Glutamatergic neuron (in vitro differentiated cells): ENCODE data around the gene LZIC. TPM values are rescaled to one million over a fixed set of nuclear protein-coding genes. Genes with fewer than 3 reads are reported as not detected.
A peak's percentile ranks its signal among the peaks of the same experiment; 100 is the strongest.

ENCODE experiments used
- DNase-seq: peaks from one replicate; pipeline ENCODE4 v3.0.0; 2022
- H3K27ac Mint-ChIP-seq: one replicate; pipeline ENCODE4 v1.8.0; 2020; ENCODE audit warnings: mild to moderate bottlenecking, mixed read lengths, inconsistent platforms; ENCODE audit not compliant: unreplicated experiment
- H3K27me3 Mint-ChIP-seq: one replicate; pipeline ENCODE4 v1.8.0; 2020; ENCODE audit warnings: mild to moderate bottlenecking, moderate library complexity, mixed read lengths, inconsistent platforms; ENCODE audit not compliant: unreplicated experiment
- H3K36me3 Mint-ChIP-seq: one replicate; pipeline ENCODE4 v1.8.0; 2020; ENCODE audit warnings: mild to moderate bottlenecking, mixed read lengths, inconsistent platforms; ENCODE audit not compliant: unreplicated experiment
- H3K4me1 Mint-ChIP-seq: one replicate; pipeline ENCODE4 v1.8.0; 2020; ENCODE audit warnings: mild to moderate bottlenecking, low read depth, mixed read lengths, inconsistent platforms; ENCODE audit not compliant: unreplicated experiment
- H3K4me3 Mint-ChIP-seq: one replicate; pipeline ENCODE4 v1.8.0; 2020; ENCODE audit warnings: mild to moderate bottlenecking, mixed read lengths, inconsistent platforms; ENCODE audit not compliant: unreplicated experiment
- H3K9me3 Mint-ChIP-seq: one replicate; pipeline ENCODE4 v1.8.0; 2020; ENCODE audit warnings: mild to moderate bottlenecking, moderate library complexity, mixed read lengths, inconsistent platforms; ENCODE audit not compliant: unreplicated experiment
- CTCF ChIP-seq: fragments of 200-600 bp; sonication (generic); IDR thresholded peaks from one replicate; pipeline ENCODE4 v1.5.0; 2021; ENCODE audit not compliant: partially characterized antibody, unreplicated experiment
- total RNA-seq: library from RNA; stranded (reverse); fragmentation: NEBNext Ultra II Directional; extraction: Animal tissue kit (Norgen Biotek cat#: 25700); gene quantifications from one replicate; pipeline ENCODE4 v1.2.1, GENCODE V29; 2021; ENCODE audit not compliant: unreplicated experiment

Gene LZIC
- total RNA-seq, 1 donor from 2014 or later = 34.3 TPM

- Mint-ChIP-seq H3K4me1 (peaks cover 3% of the 10 kb centered on the region), H3K9me3 (peaks cover 2% of the 10 kb centered on the region), H3K36me3 (no peaks in the 10 kb centered on the region), H3K27me3 (no peaks in the 10 kb centered on the region), H3K27ac (peak overlapping the region; percentile 24), H3K4me3 (peak overlapping the region; percentile 91)
- TF ChIP-seq CTCF = peak; percentile 57
- no peak for DNase-seq
Measured at GRCh38 chr1:9942399-9942938, 722 bp downstream of the LZIC start.

DNA sequence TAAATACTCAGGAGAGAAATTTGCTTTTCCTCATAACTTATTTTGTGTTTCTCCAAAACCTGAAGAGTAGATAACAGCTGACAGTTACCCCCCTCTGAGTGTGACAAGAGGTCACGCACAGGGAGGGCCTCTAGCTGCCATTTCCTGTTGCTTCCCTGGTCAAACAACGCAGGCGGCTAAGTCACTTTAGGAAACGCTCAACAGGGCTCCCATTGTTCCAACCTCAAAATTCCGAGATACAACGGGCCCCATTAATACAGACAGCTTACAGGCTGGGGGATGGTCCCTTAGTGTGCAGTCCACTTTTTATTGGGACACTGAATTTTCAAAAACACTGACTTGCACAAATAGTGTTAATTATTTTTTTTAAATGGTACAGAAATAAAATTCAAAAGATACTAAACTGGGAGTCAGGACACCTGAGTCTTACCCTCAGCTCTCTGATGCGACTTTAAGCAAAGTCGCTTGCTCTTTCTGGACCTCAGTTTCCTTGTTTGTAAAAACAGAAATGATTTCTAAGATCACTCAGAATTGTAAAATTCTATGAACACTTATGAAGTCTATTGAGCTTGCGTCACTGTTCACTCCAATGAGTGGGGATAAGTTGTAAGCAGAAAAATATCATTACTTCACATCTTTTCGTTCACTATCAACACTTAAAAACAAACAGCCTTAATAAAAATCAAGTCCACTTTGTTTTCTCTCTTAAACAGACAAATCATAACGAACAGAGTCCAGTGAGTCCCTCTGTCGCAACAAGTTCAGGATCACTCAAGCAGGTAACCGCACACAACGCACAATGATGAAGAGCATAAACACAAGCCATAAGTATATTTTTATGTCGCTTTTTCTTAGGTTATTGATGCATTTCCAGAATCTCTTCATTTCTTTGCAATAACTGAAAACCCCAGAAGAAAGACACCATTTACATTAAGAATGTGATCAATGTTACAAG, 13.5 kb downstream of the LZIC start:
- H3K36me3 Mint-ChIP-seq = no peaks in the 10 kb centered on the region
- no peaks in the 10 kb centered on the region for H3K4me1 Mint-ChIP-seq
- H3K4me3 Mint-ChIP-seq = no peak overlapping the region
- TF ChIP-seq CTCF = no peak
- no peaks in the 10 kb centered on the region for H3K9me3 Mint-ChIP-seq
- no peak for DNase-seq
- no peak overlapping the region for H3K27ac Mint-ChIP-seq
- peaks cover under 1% of the 10 kb centered on the region for H3K27me3 Mint-ChIP-seq

DNA sequence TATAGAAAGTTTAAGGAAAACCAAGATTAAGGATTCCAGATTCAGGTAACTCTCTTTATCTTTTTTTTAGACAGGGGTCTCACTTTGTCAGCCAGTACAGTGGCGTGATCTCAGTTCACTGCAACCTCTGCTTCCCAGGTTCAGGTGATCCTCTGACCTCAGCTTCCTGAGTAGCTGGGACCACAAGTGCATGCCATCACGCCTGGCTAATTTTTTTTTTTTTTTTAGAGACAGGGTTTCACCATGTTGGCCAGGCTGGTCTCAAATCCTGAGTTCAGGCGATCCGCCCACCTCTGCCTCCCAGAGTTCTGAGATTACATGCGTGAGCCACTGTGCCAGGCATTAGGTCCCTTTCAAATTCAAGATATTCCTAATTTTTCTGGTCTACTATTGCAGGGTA, 15.9 kb downstream of the LZIC start:
- Mint-ChIP-seq H3K4me1 (peaks cover 2% of the 10 kb centered on the region), H3K4me3 (no peak overlapping the region), H3K27me3 (peaks cover 2% of the 10 kb centered on the region), H3K36me3 (no peaks in the 10 kb centered on the region), H3K27ac (no peak overlapping the region), H3K9me3 (no peaks in the 10 kb centered on the region)
- DNase-seq = no peak
- no peak for TF ChIP-seq CTCF

DNA sequence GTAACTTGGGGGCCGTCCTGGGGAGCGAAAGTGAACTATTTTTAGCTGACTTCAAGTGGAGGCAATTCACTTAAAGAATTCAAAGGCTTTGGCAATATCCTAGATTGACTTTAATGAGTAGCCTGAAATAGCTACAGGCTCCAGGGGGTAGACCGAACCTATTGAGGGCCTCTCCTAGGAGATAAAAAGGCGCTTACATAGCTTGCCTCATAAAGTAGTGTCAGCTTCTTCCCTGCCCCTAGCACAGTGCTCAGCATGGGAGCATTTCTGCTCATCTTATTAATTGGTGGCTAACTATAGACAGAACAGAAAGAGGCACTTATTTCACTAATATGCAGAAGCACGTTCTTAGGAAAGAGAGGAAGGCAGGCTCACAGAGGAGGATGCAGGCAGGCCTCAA, 20.8 kb downstream of the LZIC start:
- H3K27ac Mint-ChIP-seq = no peak overlapping the region
- DNase-seq = no peak

More for the DNA sequence above, 20.8 kb downstream of the LZIC start:
- Mint-ChIP-seq H3K9me3 (peaks cover 5% of the 10 kb centered on the region), H3K36me3 (no peaks in the 10 kb centered on the region), H3K4me1 (peaks cover 2% of the 10 kb centered on the region), H3K4me3 (no peak overlapping the region), H3K27me3 (peaks cover 2% of the 10 kb centered on the region)
- TF ChIP-seq CTCF = no peak
